ELR (cell line): ENCODE results near the gene CD226.
"Not testable (repeated sequence)": the region's sequence is repeated elsewhere in the genome, so short reads cannot be mapped to it uniquely, and the experiment has no call there.

Source experiments
- DNase-seq: peaks from one replicate; pipeline ENCODE4 v3.0.0-alpha.2; 2015; ENCODE audit warnings: low read depth

Gene CD226

GRCh38 chr18:69872661-69873060 is 75.0 kb downstream of the CD226 start:
- no peak for DNase-seq

DNA sequence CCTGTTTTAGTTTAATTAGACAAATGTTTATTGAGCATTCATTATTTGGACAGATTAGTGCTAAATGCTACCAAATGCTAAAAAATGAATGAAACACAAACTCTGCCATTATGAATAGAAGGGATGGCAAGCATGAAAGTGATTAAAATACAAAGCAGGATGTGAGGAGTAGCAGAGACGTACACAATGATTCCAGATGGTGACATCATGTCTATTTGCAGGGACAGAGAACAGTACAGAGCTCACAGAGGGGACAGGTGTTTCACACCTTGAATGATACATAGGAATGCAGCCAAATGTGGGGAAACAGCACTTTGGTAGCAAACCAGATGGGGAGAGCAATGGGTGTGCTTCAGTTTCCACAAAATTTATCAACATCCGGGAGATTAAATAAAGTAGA is 76.3 kb downstream of the CD226 start:
- DNase-seq: no peak

DNA sequence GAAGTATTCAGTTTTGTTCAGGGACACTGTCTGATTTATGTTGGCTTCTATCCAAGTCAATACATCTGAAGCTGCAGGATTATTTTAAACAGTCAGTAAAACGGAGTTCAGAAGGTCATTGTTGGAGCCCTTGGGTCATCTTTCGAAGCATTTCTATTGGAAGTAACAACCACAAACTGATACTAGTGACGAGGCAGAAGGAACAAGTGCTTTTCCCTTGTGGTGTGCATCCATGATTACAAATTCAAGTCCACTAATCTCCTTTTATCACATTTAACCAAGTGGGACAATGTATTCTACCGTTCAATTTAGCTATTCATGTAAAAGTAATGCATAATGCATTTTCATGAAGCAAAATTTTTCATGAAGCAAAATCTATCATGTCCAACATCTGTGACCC is 76.9 kb downstream of the CD226 start:
- no peak for DNase-seq

GRCh38 chr18:69866212-69866611 is 81.5 kb downstream of the CD226 start:
- no peak for DNase-seq

DNA sequence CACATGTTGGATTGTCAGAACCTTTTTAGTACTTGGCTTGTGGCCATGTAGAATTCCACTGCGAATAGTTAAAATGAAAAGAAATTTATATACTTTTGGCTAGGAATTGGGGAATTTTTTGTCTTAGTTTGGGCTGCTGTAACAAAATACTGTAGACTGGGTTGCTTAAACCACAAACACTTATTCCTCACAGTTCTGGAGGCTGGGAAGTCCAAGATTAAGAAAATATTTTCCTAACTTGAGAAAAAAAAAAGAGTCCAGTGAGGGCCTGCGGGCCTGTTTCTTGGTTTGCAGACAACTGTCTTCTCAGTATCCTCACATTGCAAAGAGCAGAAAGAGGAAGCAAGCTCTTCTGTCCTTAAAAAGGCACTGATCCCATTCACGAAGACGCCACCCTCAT is 81.9 kb downstream of the CD226 start:
- DNase-seq: no peak

DNA sequence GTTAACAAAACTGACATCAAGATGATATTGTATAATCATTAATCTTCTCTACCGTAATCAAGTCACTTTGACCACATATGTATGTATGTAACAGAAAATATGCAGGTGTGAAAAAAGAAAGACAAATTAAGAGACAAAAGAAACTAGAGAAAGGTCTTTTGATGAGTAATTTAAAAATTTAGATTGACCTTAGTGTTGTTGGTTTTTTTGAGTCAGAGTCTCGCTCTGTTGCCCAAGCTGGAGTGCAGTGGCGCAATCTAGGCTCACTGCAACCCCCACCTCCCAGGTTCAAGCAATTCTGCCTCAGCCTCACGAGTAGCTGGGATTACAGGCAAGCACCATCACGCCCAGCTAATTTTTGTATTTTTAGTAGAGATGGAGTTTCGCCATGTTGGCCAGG is 82.9 kb downstream of the CD226 start:
- not testable (repeated sequence) for DNase-seq

DNA sequence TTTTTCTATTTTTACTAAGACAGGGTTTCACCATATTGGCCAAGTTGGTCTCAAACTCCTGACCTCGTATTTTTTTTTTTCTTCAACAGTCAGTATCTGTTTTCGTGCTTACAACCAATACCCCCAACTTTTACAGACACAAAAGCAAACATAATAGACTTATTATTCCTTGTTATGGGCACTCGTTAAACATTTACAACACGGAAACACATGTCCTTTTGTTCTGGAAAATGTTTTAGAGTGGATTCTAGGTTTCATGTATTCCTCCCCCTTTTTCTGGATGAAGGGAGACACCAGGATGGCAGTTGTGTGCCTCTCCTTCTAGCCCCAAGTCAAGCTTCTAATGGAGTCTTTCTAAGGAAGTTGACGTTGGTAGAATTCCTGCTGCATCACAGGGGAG is 88.8 kb downstream of the CD226 start:
- no peak for DNase-seq

DNA sequence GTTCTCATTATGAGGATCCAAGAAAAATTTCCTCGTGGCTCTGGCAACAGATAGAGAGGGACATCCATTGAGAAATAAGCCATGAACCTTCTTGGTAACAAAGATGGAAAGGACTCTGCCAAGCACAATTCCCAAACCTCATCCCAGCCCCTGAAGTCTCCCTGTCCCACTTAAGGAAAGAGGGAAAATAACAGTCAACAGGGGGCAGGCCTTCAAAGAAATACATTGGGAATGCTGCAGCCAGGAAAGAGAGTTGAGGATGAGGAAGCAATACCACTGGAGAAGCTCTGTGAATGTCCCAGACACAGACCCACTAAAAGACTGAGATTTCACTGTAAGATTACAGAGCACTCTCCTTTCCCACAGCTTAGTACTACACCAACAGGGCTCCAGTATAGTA is 93.2 kb downstream of the CD226 start:
- DNase-seq: no peak

GRCh38 chr18:69853051-69853450 is 94.6 kb downstream of the CD226 start:
- no peak for DNase-seq

GRCh38 chr18:69845593-69846506 is 101.8 kb downstream of the CD226 start:
- DNase-seq: no peak

- DNase-seq: no peak
Observed at GRCh38 chr18:69844656-69845055, 103.0 kb downstream of the CD226 start.

- DNase-seq: no peak
Observed at GRCh38 chr18:69843015-69843414, 104.7 kb downstream of the CD226 start.

DNA sequence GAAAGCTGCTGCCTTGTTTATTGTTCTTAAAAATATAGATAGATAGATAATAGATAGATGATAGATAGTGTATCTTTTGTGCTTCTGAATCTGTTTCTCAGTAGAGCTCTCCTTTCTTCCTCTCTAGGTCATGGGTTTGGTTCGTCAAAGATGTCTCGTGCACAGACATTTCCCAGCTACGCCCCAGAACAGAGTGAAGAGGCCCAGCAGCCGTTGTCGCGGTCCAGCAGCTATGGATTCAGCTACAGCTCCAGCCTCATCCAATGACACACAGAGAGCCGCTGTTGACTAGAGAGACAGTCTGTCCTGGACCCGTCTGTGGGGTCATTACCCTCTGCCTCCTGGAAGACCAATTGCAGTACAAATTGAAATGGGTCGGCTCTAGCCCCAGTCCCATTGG is 106.6 kb downstream of the CD226 start:
- no peak for DNase-seq

DNA sequence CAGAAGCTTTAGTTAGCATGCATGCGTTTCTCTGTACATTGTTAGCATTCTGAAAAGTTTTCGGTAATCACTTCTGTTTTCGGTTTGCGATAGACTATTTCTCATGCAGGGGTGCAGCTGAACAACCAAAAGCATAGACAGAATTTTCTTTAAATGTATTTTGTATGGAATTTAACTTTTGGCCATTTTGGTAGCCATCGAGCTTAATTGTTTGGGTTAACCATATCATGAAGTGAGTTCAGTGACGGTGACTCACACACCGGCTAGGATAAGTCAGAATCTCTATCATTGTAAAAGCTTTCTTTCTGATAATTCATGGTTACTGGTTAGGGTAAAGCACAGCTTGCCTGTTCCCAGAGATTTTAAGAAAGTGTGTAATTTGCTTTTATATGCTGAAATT is 107.2 kb downstream of the CD226 start:
- DNase-seq: peak; percentile 40

GRCh38 chr18:69840001-69840400 is 107.7 kb downstream of the CD226 start:
- no peak for DNase-seq

DNA sequence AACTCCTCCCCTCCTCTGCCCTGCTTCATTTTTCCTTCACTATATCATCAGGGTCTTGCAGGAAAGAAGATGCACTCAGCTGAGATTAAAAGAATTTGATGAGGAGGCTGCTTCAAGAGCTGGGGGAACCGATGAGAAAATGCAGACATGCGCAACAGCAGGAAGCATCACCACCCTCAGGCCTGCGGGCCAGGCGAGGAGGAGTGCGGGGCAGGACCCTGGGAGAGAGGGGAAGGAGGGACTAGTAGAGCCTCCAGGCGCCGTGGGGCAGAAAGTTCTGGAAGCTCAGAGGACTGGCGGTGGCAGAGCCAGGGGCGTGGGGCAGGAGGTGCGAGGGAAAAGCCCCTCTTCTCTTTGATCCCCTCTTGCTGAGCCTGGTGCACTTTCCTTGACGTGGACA is 108.2 kb downstream of the CD226 start:
- no peak for DNase-seq

GRCh38 chr18:69838620-69839411 is 108.9 kb downstream of the CD226 start:
- DNase-seq: peak; percentile 52

DNA sequence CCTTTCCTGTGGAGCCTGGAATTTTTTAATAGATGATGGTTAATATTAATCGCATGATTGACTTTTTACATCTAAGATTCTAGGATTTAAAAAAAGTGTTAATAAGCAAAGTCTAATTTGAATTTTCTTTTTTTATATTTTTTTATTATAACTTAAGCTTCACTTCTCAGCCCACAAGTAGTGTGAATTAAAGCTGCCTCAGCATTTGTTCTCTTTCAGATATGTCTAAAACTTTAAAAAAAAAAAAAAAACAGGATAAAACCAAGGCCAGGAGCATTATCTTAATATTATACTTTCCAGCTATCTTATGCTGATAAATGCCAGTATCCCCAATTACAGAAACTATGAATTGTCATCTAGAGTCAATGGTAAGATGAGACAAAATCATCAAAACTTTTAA is 109.7 kb downstream of the CD226 start:
- no peak for DNase-seq

GRCh38 chr18:69834980-69835379 is 112.7 kb downstream of the CD226 start:
- not testable (repeated sequence) for DNase-seq

DNA sequence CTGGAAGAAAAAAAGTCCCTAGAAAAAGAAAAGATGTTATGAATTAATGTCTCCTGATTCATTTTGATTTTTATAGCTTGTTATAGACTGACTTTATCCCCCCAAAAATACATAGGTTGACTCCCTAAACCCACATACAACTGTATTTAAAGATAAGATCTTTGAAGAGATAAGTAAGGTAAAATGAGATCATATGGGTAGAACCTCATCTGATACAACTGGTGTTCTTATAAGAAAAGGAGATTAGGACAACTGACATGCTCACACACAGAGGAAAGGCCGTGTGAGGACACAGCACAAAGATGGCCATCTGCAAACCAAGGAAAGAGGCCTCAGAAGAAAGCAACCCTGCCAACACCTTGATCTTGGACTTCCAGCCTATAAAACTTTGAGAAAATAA is 117.5 kb downstream of the CD226 start:
- no peak for DNase-seq

- DNase-seq: no peak
Observed at GRCh38 chr18:69820538-69820937, 127.1 kb downstream of the CD226 start.

DNA sequence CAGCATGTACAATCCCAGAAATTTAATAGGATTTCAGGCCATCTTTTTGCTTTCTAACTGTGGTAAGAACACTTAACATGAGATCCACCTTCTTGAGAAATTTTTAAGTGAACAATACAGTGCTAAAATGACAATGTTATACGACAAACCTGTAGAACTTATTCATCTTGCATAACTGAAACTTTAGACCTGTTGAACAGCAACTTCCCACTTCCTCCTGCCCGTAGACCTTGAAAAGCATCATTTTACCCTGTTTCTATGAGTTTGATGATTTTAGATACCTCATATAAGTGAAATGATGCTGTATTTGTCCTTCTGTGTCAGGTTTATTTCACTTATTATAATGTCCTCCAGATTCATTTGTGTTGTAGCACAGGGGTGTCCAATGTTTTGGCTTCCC is 128.2 kb downstream of the CD226 start:
- no peak for DNase-seq

DNA sequence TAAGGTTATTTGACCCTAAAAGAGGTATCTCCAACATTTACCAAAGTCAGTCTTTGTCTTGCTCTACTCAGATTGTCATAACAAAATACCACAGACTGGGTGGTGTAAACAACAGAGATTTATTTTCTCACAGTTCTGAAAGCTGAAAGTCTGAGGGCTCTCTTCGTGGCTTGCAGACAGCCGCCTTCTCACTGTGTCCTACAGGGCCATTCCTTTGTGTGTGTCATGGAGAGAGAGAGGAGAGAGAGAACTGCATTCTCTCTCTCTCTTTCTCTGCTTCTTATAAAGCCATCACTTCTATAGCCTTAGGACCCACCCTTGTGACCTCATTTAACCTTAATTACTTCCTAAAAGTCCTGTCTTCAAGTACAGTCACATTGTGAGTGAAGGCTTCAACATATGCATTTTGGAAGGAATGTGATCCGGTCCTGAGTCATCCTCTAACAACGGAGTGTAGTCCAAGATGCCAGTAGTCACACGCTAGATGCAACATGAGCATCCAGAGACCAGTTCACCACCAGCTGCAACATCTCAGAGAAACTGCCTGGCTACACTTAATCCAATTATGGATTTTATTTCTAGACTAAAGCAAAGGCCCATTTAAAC is 130.2 kb downstream of the CD226 start:
- peak; percentile 87 for DNase-seq
